WTC11 (cell line): ENCODE data around the gene R3HDM1. TPM values are rescaled to one million over a fixed set of nuclear protein-coding genes. Genes with fewer than 3 reads are reported as not detected.

Source experiments
- ATAC-seq: fragments of 200-7000 bp; cut with Tn5 transposase; 2 replicates; pipeline ENCODE4 v1.10.0; 2021; ENCODE audit warnings: mild to moderate bottlenecking, moderate library complexity
- CTCF ChIA-PET: fragments of 300-600 bp; sonication (Branson Sonifier 250); formaldehyde crosslinking; loops from one replicate; lab custom pipeline; 2021; ENCODE audit warnings: antibody characterized with exemption; lab: Charles Lee
- POLR2A ChIA-PET: fragments of 350-600 bp; sonication (Branson Sonifier 250); formaldehyde crosslinking; loops from one replicate; lab custom pipeline; 2021; ENCODE audit warnings: antibody characterized with exemption; lab: Charles Lee
- DNase-seq: peaks from one replicate; pipeline ENCODE4 v3.0.0; 2021; ENCODE audit warnings: low spot score
- H3K27ac Mint-ChIP-seq: 2 replicates; pipeline ENCODE4 v1.8.0; 2021; ENCODE audit warnings: mixed read lengths
- H3K27me3 Mint-ChIP-seq: 2 replicates; pipeline ENCODE4 v1.8.0; 2021; ENCODE audit warnings: low read depth, mild to moderate bottlenecking, moderate library complexity, mixed read lengths
- H3K36me3 Mint-ChIP-seq: 2 replicates; pipeline ENCODE4 v1.8.0; 2021; ENCODE audit warnings: mixed read lengths
- H3K4me1 Mint-ChIP-seq: 2 replicates; pipeline ENCODE4 v1.8.0; 2022; ENCODE audit warnings: mixed read lengths
- H3K4me3 Mint-ChIP-seq: 2 replicates; pipeline ENCODE4 v1.8.0; 2021; ENCODE audit warnings: mild to moderate bottlenecking, moderate library complexity, mixed read lengths
- H3K9me3 Mint-ChIP-seq: 2 replicates; pipeline ENCODE4 v1.8.0; 2021; ENCODE audit warnings: mixed read lengths
- E2F4 ChIP-seq: sonication (generic); formaldehyde crosslinking; IDR thresholded peaks from 2 replicates; pipeline ENCODE4 v1.8.1; 2022; ENCODE audit warnings: low read depth, mild to moderate bottlenecking, moderate library complexity, missing genetic modification reagents, borderline replicate concordance
- GTF2I ChIP-seq: fragments of 250-450 bp; sonication (Bioruptor Pico); conservative IDR thresholded peaks from 2 replicates; pipeline ENCODE4 v1.4.0; 2021; ENCODE audit warnings: mild to moderate bottlenecking
- IRF1 ChIP-seq: sonication (generic); formaldehyde crosslinking; IDR thresholded peaks from 2 replicates; pipeline ENCODE4 v1.8.0; 2023; ENCODE audit warnings: missing genetic modification reagents
- IRF2 ChIP-seq: sonication (generic); formaldehyde crosslinking; IDR thresholded peaks from 2 replicates; pipeline ENCODE4 v1.8.0; 2022; ENCODE audit warnings: low read depth, missing genetic modification reagents, borderline replicate concordance
- MXD4 ChIP-seq: fragments of 250-450 bp; sonication (Bioruptor Pico); IDR thresholded peaks from 2 replicates; pipeline ENCODE4 v1.8.0; 2021; ENCODE audit warnings: mild to moderate bottlenecking, moderate library complexity, borderline replicate concordance
- PRDM15 ChIP-seq: sonication (generic); formaldehyde crosslinking; IDR thresholded peaks from 2 replicates; pipeline ENCODE4 v1.8.0; 2022; ENCODE audit warnings: missing genetic modification reagents
- SMAD3 ChIP-seq: sonication (generic); formaldehyde crosslinking; IDR thresholded peaks from 2 replicates; pipeline ENCODE4 v1.8.0; 2022; ENCODE audit warnings: missing genetic modification reagents, mild to moderate bottlenecking, borderline replicate concordance
- SMAD4 ChIP-seq: sonication (generic); formaldehyde crosslinking; IDR thresholded peaks from 2 replicates; pipeline ENCODE4 v1.8.0; 2022; ENCODE audit warnings: mild to moderate bottlenecking, missing genetic modification reagents
- SP1 ChIP-seq: sonication (generic); formaldehyde crosslinking; conservative IDR thresholded peaks from 2 replicates; pipeline ENCODE4 v1.8.1; 2022; ENCODE audit warnings: missing genetic modification reagents
- TEAD1 ChIP-seq: sonication (generic); formaldehyde crosslinking; IDR thresholded peaks from 2 replicates; pipeline ENCODE4 v1.8.0; 2022; ENCODE audit warnings: mild to moderate bottlenecking, missing genetic modification reagents
- USF1 ChIP-seq: sonication (generic); formaldehyde crosslinking; IDR thresholded peaks from 2 replicates; pipeline ENCODE4 v1.8.0; 2022; ENCODE audit warnings: mild to moderate bottlenecking, missing genetic modification reagents
- ZNF121 ChIP-seq: sonication (generic); formaldehyde crosslinking; IDR thresholded peaks from 2 replicates; pipeline ENCODE4 v1.8.0; 2023; ENCODE audit warnings: missing genetic modification reagents
- ZNF219 ChIP-seq: sonication (generic); formaldehyde crosslinking; IDR thresholded peaks from 2 replicates; pipeline ENCODE4 v1.8.0; 2023; ENCODE audit warnings: missing genetic modification reagents, mild to moderate bottlenecking, borderline replicate concordance
- ZNF416 ChIP-seq: fragments of 250-450 bp; sonication (Bioruptor Pico); IDR thresholded peaks from 2 replicates; pipeline ENCODE4 v1.9.0; 2021; ENCODE audit warnings: mild to moderate bottlenecking, inconsistent platforms
- ZNF423 ChIP-seq: fragments of 250-450 bp; sonication (Bioruptor Pico); IDR thresholded peaks from 2 replicates; pipeline ENCODE4 v2.1.2; 2022; ENCODE audit warnings: mild to moderate bottlenecking, moderate library complexity
- ZNF671 ChIP-seq: fragments of 250-450 bp; sonication (Bioruptor Pico); IDR thresholded peaks from 2 replicates; pipeline ENCODE4 v1.8.0; 2021; ENCODE audit warnings: mild to moderate bottlenecking
- ZSCAN18 ChIP-seq: fragments of 250-450 bp; sonication (Bioruptor Pico); IDR thresholded peaks from 2 replicates; pipeline ENCODE4 v2.1.2; 2022; ENCODE audit warnings: mild to moderate bottlenecking, moderate library complexity
- total RNA-seq: library from RNA; stranded (reverse); gene quantifications from 3 replicates; pipeline ENCODE4 v1.2.3, GENCODE V29; 2021
- TF ChIP-seq, protein P1 (sequence below): sonication (generic); formaldehyde crosslinking; IDR thresholded peaks from 2 replicates; pipeline ENCODE4 v1.8.0; 2022; ENCODE audit warnings: mild to moderate bottlenecking, missing genetic modification reagents
- TF ChIP-seq, protein P2 (sequence below): sonication (generic); formaldehyde crosslinking; IDR thresholded peaks from 2 replicates; pipeline ENCODE4 v1.8.1; 2022; ENCODE audit warnings: missing genetic modification reagents, borderline replicate concordance
- TF ChIP-seq, protein P3 (sequence below): sonication (generic); formaldehyde crosslinking; conservative IDR thresholded peaks from 2 replicates; pipeline ENCODE4 v1.8.1; 2022; ENCODE audit warnings: mild to moderate bottlenecking, missing genetic modification reagents
- TF ChIP-seq, protein P4 (sequence below): sonication (generic); formaldehyde crosslinking; IDR thresholded peaks from 2 replicates; pipeline ENCODE4 v1.8.1; 2022; ENCODE audit warnings: low read depth, missing genetic modification reagents, borderline replicate concordance
- TF ChIP-seq, protein P5 (sequence below): fragments of 250-450 bp; sonication (Bioruptor Pico); conservative IDR thresholded peaks from 2 replicates; pipeline ENCODE4 v1.9.0; 2021; ENCODE audit warnings: mild to moderate bottlenecking

Gene R3HDM1
- total RNA-seq, 1 experiment from 2014 or later, result 58.4 TPM

DNA sequence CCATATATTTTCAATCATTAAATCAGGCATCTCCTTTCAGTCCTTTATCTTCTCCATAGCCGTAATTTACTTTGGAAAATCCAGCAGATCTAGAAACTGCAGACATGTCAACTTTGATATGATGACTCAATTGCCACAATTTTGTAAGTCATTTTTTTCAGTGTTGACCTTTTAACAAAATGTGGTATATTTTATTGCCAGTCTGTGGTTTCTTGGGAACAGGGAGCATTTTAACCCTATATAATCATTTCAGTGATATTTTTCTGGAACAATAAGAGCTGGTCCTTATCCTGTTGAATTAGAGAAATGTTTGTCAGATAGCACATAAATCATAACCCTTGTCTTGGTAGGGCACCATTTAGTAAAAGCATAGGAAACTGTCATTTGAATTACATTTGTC lies 119.4 kb downstream of the R3HDM1 start:
- Mint-ChIP-seq H3K27ac (no peak overlapping the region), H3K4me1 (no peaks in the 10 kb centered on the region), H3K27me3 (no peaks in the 10 kb centered on the region), H3K4me3 (no peak overlapping the region), H3K36me3 (peaks cover 62% of the 10 kb centered on the region), H3K9me3 (peaks cover 6% of the 10 kb centered on the region; the same call in 1 of the 2 replicates)
- no peak for ATAC-seq
- TF ChIP-seq PRDM15 (CRISPR knock-in tag) (no peak), SMAD4 (no peak), ZNF416 (CRISPR knock-in tag) (no peak), TEAD1 (CRISPR knock-in tag) (no peak), ZNF423 (no peak), IRF1 (CRISPR knock-in tag) (no peak), SMAD3 (CRISPR knock-in tag) (no peak), E2F4 (CRISPR knock-in tag) (no peak), ZNF219 (CRISPR knock-in tag) (no peak), ZNF671 (CRISPR knock-in tag) (no peak), SP1 (CRISPR knock-in tag) (no peak)
- TF ChIP-seq, protein P1, sequence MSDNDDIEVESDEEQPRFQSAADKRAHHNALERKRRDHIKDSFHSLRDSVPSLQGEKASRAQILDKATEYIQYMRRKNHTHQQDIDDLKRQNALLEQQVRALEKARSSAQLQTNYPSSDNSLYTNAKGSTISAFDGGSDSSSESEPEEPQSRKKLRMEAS (CRISPR knock-in tag), result no peak
- ChIA-PET POLR2A (no interaction called here), CTCF (no interaction called here)
- DNase-seq, result no peak

- Mint-ChIP-seq H3K36me3 (peaks cover 64% of the 10 kb centered on the region), H3K4me1 (no peaks in the 10 kb centered on the region), H3K9me3 (peaks cover 6% of the 10 kb centered on the region; the same call in 1 of the 2 replicates), H3K27ac (no peak overlapping the region), H3K4me3 (no peak overlapping the region), H3K27me3 (no peaks in the 10 kb centered on the region)
- CTCF ChIA-PET, result no interaction called here
- POLR2A ChIA-PET, result no interaction called here
- ATAC-seq, result no peak
- no peak for DNase-seq
- TF ChIP-seq, protein P2, sequence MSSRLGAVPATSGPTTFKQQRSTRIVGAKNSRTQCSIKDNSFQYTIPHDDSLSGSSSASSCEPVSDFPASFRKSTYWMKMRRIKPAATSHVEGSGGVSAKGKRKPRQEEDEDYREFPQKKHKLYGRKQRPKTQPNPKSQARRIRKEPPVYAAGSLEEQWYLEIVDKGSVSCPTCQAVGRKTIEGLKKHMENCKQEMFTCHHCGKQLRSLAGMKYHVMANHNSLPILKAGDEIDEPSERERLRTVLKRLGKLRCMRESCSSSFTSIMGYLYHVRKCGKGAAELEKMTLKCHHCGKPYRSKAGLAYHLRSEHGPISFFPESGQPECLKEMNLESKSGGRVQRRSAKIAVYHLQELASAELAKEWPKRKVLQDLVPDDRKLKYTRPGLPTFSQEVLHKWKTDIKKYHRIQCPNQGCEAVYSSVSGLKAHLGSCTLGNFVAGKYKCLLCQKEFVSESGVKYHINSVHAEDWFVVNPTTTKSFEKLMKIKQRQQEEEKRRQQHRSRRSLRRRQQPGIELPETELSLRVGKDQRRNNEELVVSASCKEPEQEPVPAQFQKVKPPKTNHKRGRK (CRISPR knock-in tag), result no peak
- TF ChIP-seq MXD4 (CRISPR knock-in tag) (no peak), ZNF121 (CRISPR knock-in tag) (no peak), ZNF416 (CRISPR knock-in tag) (no peak), USF1 (no peak), ZNF219 (CRISPR knock-in tag) (no peak), GTF2I (no peak), IRF2 (CRISPR knock-in tag) (no peak), ZNF423 (no peak), ZSCAN18 (CRISPR knock-in tag) (no peak)
- TF ChIP-seq, protein P3, sequence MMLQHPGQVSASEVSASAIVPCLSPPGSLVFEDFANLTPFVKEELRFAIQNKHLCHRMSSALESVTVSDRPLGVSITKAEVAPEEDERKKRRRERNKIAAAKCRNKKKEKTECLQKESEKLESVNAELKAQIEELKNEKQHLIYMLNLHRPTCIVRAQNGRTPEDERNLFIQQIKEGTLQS, result no peak
- TF ChIP-seq, protein P4, sequence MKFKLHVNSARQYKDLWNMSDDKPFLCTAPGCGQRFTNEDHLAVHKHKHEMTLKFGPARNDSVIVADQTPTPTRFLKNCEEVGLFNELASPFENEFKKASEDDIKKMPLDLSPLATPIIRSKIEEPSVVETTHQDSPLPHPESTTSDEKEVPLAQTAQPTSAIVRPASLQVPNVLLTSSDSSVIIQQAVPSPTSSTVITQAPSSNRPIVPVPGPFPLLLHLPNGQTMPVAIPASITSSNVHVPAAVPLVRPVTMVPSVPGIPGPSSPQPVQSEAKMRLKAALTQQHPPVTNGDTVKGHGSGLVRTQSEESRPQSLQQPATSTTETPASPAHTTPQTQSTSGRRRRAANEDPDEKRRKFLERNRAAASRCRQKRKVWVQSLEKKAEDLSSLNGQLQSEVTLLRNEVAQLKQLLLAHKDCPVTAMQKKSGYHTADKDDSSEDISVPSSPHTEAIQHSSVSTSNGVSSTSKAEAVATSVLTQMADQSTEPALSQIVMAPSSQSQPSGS, result no peak
- TF ChIP-seq, protein P5, sequence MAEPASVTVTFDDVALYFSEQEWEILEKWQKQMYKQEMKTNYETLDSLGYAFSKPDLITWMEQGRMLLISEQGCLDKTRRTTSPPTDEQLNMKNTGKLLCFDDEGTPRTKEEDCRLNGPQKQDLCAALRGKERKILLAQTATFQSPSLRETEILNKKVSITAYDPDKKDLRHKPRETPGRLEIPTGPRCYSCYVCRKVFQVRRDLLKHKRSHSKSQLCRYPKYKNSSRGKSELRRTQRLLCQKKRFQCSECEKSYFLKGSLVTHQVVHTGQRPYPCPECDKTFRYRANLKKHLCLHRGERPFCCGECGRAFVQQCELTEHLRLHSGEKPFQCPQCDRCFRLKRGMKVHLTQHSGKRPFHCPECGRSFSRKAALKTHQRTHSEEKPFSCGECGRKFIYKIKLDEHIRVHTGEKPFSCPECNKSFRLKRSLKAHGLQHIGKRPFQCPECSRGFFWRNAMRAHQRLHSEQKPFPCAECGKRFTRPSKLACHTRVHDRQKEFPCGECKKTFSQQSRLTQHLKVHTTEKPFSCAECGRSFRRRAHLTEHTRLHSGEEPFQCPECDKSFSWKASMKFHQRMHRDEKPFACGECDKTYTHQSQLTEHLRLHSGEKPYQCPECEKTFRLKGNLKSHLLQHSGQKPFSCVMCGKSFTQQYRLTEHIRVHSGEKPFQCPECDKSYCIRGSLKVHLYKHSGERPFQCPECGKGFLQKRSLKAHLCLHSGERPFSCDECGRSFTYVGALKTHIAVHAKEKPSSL (CRISPR knock-in tag), result no peak
Measured at GRCh38 chr2:135651717-135652116, 120.4 kb downstream of the R3HDM1 start.
